H9 (cell line): ENCODE data around the gene NOXRED1. TPM values are rescaled to one million over a fixed set of nuclear protein-coding genes. Genes with fewer than 3 reads are reported as not detected.

Source experiments
- DNase-seq: peaks from one replicate; pipeline ENCODE4 v3.0.0-alpha.2; 2017
- H2AFZ ChIP-seq: one replicate; pipeline ENCODE4 v1.6.1; 2013; ENCODE audit warnings: mild to moderate bottlenecking, low read length, control low read depth, moderate library complexity
- H2AK5ac ChIP-seq: 2 replicates; pipeline ENCODE4 v1.6.1; 2013; ENCODE audit warnings: low read length, control low read depth, mixed read lengths; ENCODE audit not compliant: insufficient read length
- H2BK120ac ChIP-seq: one replicate; pipeline ENCODE4 v1.6.1; 2013; ENCODE audit warnings: low read depth, mild to moderate bottlenecking, low read length, control low read depth, inconsistent platforms; ENCODE audit not compliant: poor library complexity, severe bottlenecking
- H2BK12ac ChIP-seq: 2 replicates; pipeline ENCODE4 v1.6.1; 2013; ENCODE audit warnings: low read length, control low read depth, mixed read lengths, low read depth; ENCODE audit not compliant: insufficient read length
- H2BK15ac ChIP-seq: 2 replicates; pipeline ENCODE4 v1.6.1; 2013; ENCODE audit warnings: low read depth, low read length, control low read depth
- H2BK20ac ChIP-seq: one replicate; pipeline ENCODE4 v1.6.1; 2013; ENCODE audit warnings: low read depth, mild to moderate bottlenecking, low read length, control low read depth, inconsistent platforms; ENCODE audit not compliant: poor library complexity, severe bottlenecking
- H2BK5ac ChIP-seq: 2 replicates; pipeline ENCODE4 v1.6.1; 2013; ENCODE audit warnings: low read length, control low read depth, mixed read lengths; ENCODE audit not compliant: insufficient read length
- H3K14ac ChIP-seq: 2 replicates; pipeline ENCODE4 v1.6.1; 2013; ENCODE audit warnings: low read length, control low read depth; ENCODE audit not compliant: insufficient read depth
- H3K18ac ChIP-seq: 2 replicates; pipeline ENCODE4 v1.6.1; 2013; ENCODE audit warnings: low read depth, mild to moderate bottlenecking, mixed read lengths, low read length, control low read depth; ENCODE audit not compliant: insufficient read length
- H3K23ac ChIP-seq: 2 replicates; pipeline ENCODE4 v1.6.1; 2013; ENCODE audit warnings: low read length, control low read depth, mixed read lengths, low read depth; ENCODE audit not compliant: insufficient read length
- H3K23me2 ChIP-seq: 2 replicates; pipeline ENCODE4 v1.6.1; 2013; ENCODE audit warnings: low read depth, mild to moderate bottlenecking, mixed read lengths, low read length, control low read depth; ENCODE audit not compliant: insufficient read length, poor library complexity, severe bottlenecking
- H3K27ac ChIP-seq: 2 replicates; pipeline ENCODE4 v1.5.1; 2013; ENCODE audit warnings: low read length, control low read depth, mixed read lengths, low read depth; ENCODE audit not compliant: insufficient read length
- H3K27me3 ChIP-seq: 2 replicates; pipeline ENCODE4 v1.6.1; 2013; ENCODE audit warnings: low read length, control low read depth, inconsistent platforms; ENCODE audit not compliant: insufficient read depth
- H3K4ac ChIP-seq: 2 replicates; pipeline ENCODE4 v1.6.1; 2013; ENCODE audit warnings: low read depth, mild to moderate bottlenecking, control low read depth, inconsistent platforms, low read length, moderate library complexity
- H3K4me1 ChIP-seq: 2 replicates; pipeline ENCODE4 v1.6.1; 2013; ENCODE audit warnings: low read length, control low read depth, inconsistent platforms; ENCODE audit not compliant: insufficient read depth
- H3K4me2 ChIP-seq: 2 replicates; pipeline ENCODE4 v1.6.1; 2013; ENCODE audit warnings: low read length, control low read depth, mixed read lengths; ENCODE audit not compliant: insufficient read length, insufficient read depth
- H3K56ac ChIP-seq: 2 replicates; pipeline ENCODE4 v1.6.1; 2013; ENCODE audit warnings: low read depth, mild to moderate bottlenecking, mixed read lengths, low read length, control low read depth; ENCODE audit not compliant: insufficient read length
- H3K79me1 ChIP-seq: 2 replicates; pipeline ENCODE4 v1.6.1; 2013; ENCODE audit warnings: low read depth, mild to moderate bottlenecking, moderate library complexity, low read length, control low read depth, inconsistent platforms; ENCODE audit not compliant: insufficient read depth, poor library complexity, severe bottlenecking
- H3K79me2 ChIP-seq: 2 replicates; pipeline ENCODE4 v1.6.1; 2013; ENCODE audit warnings: low read length, control low read depth, inconsistent platforms; ENCODE audit not compliant: insufficient read depth
- H3K9ac ChIP-seq: 2 replicates; pipeline ENCODE4 v1.6.1; 2013; ENCODE audit warnings: low read length, control low read depth, mixed read lengths; ENCODE audit not compliant: insufficient read length; ENCODE audit errors: extremely low read depth
- H3K9me3 ChIP-seq: one replicate; pipeline ENCODE4 v1.6.1; 2013; ENCODE audit warnings: low read depth, low read length, inconsistent platforms; ENCODE audit not compliant: control insufficient read depth
- H3T11ph ChIP-seq: one replicate; pipeline ENCODE4 v1.6.1; 2013; ENCODE audit warnings: mild to moderate bottlenecking, low read length, control low read depth, inconsistent platforms
- H4K20me1 ChIP-seq: one replicate; pipeline ENCODE4 v1.6.1; 2013; ENCODE audit not compliant: control insufficient read depth, insufficient read length, insufficient read depth
- H4K5ac ChIP-seq: 2 replicates; pipeline ENCODE4 v1.6.1; 2013; ENCODE audit warnings: low read depth, mild to moderate bottlenecking, mixed read lengths, low read length, control low read depth; ENCODE audit not compliant: insufficient read length
- H4K8ac ChIP-seq: replicated peaks from 2 replicates; pipeline ENCODE4 v1.6.1; 2013; ENCODE audit warnings: low read length, control low read depth, mixed read lengths, low read depth; ENCODE audit not compliant: insufficient read length
- H4K91ac ChIP-seq: 2 replicates; pipeline ENCODE4 v1.6.1; 2013; ENCODE audit warnings: low read depth, mild to moderate bottlenecking, moderate library complexity, mixed read lengths, low read length, control low read depth; ENCODE audit not compliant: insufficient read length
- H3K27ac Mint-ChIP-seq, 3 experiments: 2 replicates in 2 of 3; 3 replicates in 1 of 3; pipeline ENCODE4 v1.8.0; 2020 to 2021; ENCODE audit warnings: mixed read lengths in 3 of 3, mild to moderate bottlenecking in 1 of 3, moderate library complexity in 1 of 3
- H3K27me3 Mint-ChIP-seq: 2 replicates; pipeline ENCODE4 v1.8.0; 2021; ENCODE audit warnings: low read depth, mild to moderate bottlenecking, moderate library complexity, mixed read lengths
- H3K36me3 Mint-ChIP-seq, 3 experiments: 2 replicates in 2 of 3; 3 replicates in 1 of 3; pipeline ENCODE4 v1.8.0; 2020 to 2021; ENCODE audit warnings: low read depth in 3 of 3, mixed read lengths in 3 of 3; ENCODE audit not compliant: insufficient read depth in 1 of 3
- H3K4me1 Mint-ChIP-seq, 2 experiments: 2 replicates each; pipeline ENCODE4 v1.8.0; 2020; ENCODE audit warnings: mixed read lengths in 2 of 2
- H3K4me3 Mint-ChIP-seq, 2 experiments: 2 replicates in 1 of 2; 3 replicates in 1 of 2; pipeline ENCODE4 v1.8.0; 2020 to 2021; ENCODE audit warnings: mild to moderate bottlenecking in 2 of 2, mixed read lengths in 2 of 2, moderate library complexity in 1 of 2
- H3K9me3 Mint-ChIP-seq, 2 experiments: 2 replicates in 1 of 2; 3 replicates in 1 of 2; pipeline ENCODE4 v1.8.0; 2020; ENCODE audit warnings: mild to moderate bottlenecking in 2 of 2, mixed read lengths in 2 of 2, moderate library complexity in 1 of 2
- WGBS: extraction: QIAGEN DNeasy Blood & Tissue Kit; methylation state at CpG from one replicate; pipeline ENCODE4 v1.1.7; 2013; ENCODE audit warnings: missing lambda C conversion rate, low lambda C conversion rate, mixed read lengths; ENCODE audit not compliant: insufficient read length; ENCODE audit errors: extremely low coverage; 5-methylcytosine and 5-hydroxymethylcytosine counted together
- total RNA-seq: library from RNA; stranded (reverse); gene quantifications from 2 replicates; pipeline ENCODE4 v1.2.1, GENCODE V29; 2021
- TF ChIP-seq, protein P1 (sequence below): fragments of 200-600 bp; sonication (generic); conservative IDR thresholded peaks from 3 replicates; pipeline ENCODE4 v1.8.0; 2021; ENCODE audit warnings: antibody characterized with exemption, mild to moderate bottlenecking

The NOXRED1 gene
- total RNA-seq, 1 experiment from 2014 or later: not detected

DNA sequence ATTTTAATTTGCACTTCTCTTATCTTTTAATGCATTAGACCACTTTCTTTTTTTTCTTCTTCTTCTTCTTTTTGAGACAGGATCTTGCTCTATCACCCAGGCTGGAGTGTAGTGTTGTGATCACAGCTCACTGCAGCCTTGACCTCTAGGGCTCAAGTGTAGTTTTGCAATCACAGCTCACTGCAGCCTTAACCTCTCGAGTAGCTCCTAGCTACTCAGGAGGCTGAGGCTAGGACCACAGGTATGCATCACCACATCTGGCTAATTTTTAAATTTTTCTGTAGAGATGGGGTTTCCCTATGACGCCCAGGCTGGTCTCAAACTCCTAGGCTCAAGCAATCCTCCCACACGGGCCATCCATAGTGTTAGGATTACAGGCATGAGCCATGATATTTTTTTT is 59.2 kb downstream of the NOXRED1 start:
- Histone ChIP-seq H3K79me2 (no peaks in the 10 kb centered on the region), H4K20me1 (no peaks in the 10 kb centered on the region), H3K4me1 (no peaks in the 10 kb centered on the region), H4K91ac (no peak overlapping the region), H2BK20ac (no peak overlapping the region), H3K18ac (no peak overlapping the region), H3T11ph (no peak overlapping the region), H3K56ac (no peak overlapping the region), H2BK12ac (no peak overlapping the region), H3K9ac (no peak overlapping the region), H3K23me2 (no peaks in the 10 kb centered on the region), H3K9me3 (no peaks in the 10 kb centered on the region), H3K4me2 (no peak overlapping the region), H4K5ac (no peak overlapping the region), H2AFZ (no peak overlapping the region), H3K27me3 (no peaks in the 10 kb centered on the region), H3K23ac (no peak overlapping the region), H3K27ac (no peak overlapping the region), H2AK5ac (no peak overlapping the region), H3K79me1 (no peaks in the 10 kb centered on the region), H2BK15ac (no peak overlapping the region), H2BK120ac (no peak overlapping the region), H3K4ac (no peak overlapping the region), H3K14ac (no peak overlapping the region), H2BK5ac (no peak overlapping the region), H4K8ac (no peak overlapping the region)
- H3K9me3 Mint-ChIP-seq: no peaks in the 10 kb centered on the region
- H3K4me1 Mint-ChIP-seq: no peaks in the 10 kb centered on the region; a peak in 1 of 4 replicates
- no CpG with 5 or more reads among the region's 3 CpGs for WGBS
- TF ChIP-seq, protein P1, sequence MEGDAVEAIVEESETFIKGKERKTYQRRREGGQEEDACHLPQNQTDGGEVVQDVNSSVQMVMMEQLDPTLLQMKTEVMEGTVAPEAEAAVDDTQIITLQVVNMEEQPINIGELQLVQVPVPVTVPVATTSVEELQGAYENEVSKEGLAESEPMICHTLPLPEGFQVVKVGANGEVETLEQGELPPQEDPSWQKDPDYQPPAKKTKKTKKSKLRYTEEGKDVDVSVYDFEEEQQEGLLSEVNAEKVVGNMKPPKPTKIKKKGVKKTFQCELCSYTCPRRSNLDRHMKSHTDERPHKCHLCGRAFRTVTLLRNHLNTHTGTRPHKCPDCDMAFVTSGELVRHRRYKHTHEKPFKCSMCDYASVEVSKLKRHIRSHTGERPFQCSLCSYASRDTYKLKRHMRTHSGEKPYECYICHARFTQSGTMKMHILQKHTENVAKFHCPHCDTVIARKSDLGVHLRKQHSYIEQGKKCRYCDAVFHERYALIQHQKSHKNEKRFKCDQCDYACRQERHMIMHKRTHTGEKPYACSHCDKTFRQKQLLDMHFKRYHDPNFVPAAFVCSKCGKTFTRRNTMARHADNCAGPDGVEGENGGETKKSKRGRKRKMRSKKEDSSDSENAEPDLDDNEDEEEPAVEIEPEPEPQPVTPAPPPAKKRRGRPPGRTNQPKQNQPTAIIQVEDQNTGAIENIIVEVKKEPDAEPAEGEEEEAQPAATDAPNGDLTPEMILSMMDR: no peak
- H3K4me3 Mint-ChIP-seq: no peak overlapping the region
- DNase-seq: no peak
- H3K36me3 Mint-ChIP-seq: no peaks in the 10 kb centered on the region
- peak overlapping the region in 1 of 3 experiments; percentile 28; a peak in 1 of 7 replicates for H3K27ac Mint-ChIP-seq
- no peaks in the 10 kb centered on the region for H3K27me3 Mint-ChIP-seq
